Stimulated activated naive CD8-positive, alpha-beta T cell treated with anti-CD3 and anti-CD28 coated beads, Interleukin-15, amount 100 ng/mL, for 72 hours (primary cell): Measurements from ENCODE around the gene CBX6.
"Not testable (repeated sequence)": the region's sequence is repeated elsewhere in the genome, so short reads cannot be mapped to it uniquely, and the experiment has no call there.

Experiments used
- ATAC-seq: fragments of 150-1000 bp; cut with Tn5 transposase; 2 replicates; pipeline ENCODE4 v1.10.0; 2021; ENCODE audit warnings: mild to moderate bottlenecking, moderate library complexity
- DNase-seq, 2 donors: peaks; one replicate each; pipeline ENCODE4 v3.0.0; 2021 to 2022
- H3K27ac Mint-ChIP-seq, 2 donors: one replicate each; pipeline ENCODE4 v1.8.0; 2022; ENCODE audit warnings: mild to moderate bottlenecking in 2 of 2, mixed read lengths in 2 of 2, moderate library complexity in 2 of 2
- H3K27me3 Mint-ChIP-seq: one replicate; pipeline ENCODE4 v1.8.0; 2022; ENCODE audit warnings: mixed read lengths
- H3K4me1 Mint-ChIP-seq: one replicate; pipeline ENCODE4 v1.8.0; 2022; ENCODE audit warnings: mild to moderate bottlenecking, mixed read lengths
- H3K4me3 Mint-ChIP-seq, 2 donors: one replicate each; pipeline ENCODE4 v1.8.0; 2022; ENCODE audit warnings: mild to moderate bottlenecking in 2 of 2, mixed read lengths in 2 of 2, moderate library complexity in 1 of 2
- H3K9me3 Mint-ChIP-seq, 2 donors: one replicate each; pipeline ENCODE4 v1.8.0; 2022; ENCODE audit warnings: mixed read lengths in 2 of 2

CBX6 gene

DNA sequence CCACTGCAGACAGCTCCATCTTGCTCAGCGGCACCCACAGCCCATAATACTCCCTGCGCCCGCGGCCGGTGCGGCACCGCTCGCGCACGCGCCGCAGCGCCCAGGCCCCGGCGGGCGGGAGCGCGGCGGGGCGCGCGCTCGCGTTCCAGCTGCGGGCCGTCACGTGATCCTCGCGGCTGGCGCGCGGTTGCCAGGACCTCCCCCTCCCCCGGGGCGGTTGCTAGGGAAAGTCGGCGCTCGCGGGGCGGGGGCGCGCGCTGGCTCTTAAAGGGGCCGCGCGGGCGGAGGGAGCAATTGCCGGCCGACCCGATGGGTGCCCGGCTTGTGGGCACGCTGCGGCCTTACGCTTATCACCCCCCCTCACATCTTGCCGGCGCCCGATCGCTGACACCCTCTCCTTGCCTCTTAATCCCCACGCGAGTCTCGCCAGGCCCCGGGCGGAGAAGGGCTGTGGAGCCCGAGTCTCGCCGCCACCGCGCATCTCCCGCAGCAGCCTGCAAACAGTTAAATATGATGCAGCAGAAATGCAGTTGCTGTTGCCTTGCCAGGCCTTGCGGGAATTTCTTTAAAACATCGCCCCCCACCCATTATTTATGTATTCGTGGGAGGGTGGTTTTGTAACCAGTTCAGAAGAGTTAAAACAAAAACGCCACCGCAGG is at the start of gene CBX6:
TSS of gene CBX6 (minus strand) at position 45 of the 659 bp plus-strand sequence. CDS start at position 19, 26 bp downstream.
- Mint-ChIP-seq H3K27me3 (no peaks in the 10 kb centered on the region), H3K4me3 (peak within 1 kb of the TSS; percentile 96 to 97), H3K9me3 (no peaks in the 10 kb centered on the region), H3K27ac (peak within 1 kb of the TSS; percentile 91 to 95), H3K4me1 (peaks cover 71% of the 10 kb centered on the region)
- DNase-seq (peak; percentile 95 to 96), ATAC-seq (peak; percentile 73)

DNA sequence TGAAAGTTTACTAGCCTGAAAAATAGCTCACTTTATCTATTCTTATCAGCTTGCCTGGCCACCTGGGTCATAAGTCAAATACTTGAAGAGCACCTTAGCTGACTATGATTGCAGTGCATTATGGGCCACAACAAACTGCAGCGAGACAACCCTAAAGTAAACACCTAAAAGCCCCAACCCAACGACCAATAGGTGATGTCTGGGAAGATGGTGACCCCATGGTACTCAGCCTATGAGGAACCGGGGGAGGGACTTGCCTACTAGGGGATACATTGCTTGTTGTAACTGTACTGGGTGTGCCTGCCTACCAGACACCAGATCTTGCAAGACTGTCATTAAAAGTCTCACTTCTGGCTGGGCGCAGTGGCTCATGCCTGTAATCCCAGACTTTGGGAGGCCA is 49.8 kb upstream of the CBX6 start:
- DNase-seq: no peak
- Mint-ChIP-seq H3K4me3 (no peak overlapping the region), H3K27me3 (peaks cover 57% of the 10 kb centered on the region), H3K4me1 (no peaks in the 10 kb centered on the region), H3K9me3 (no peaks in the 10 kb centered on the region), H3K27ac (no peak overlapping the region)
- ATAC-seq: no peak

GRCh38 chr22:38921120-38921519 is 49.1 kb upstream of the CBX6 start:
- ATAC-seq (no peak), DNase-seq (no peak)
- peaks cover 56% of the 10 kb centered on the region for H3K27me3 Mint-ChIP-seq
- H3K4me3 Mint-ChIP-seq: no peak overlapping the region
- no peaks in the 10 kb centered on the region for H3K9me3 Mint-ChIP-seq
- H3K27ac Mint-ChIP-seq: no peak overlapping the region
- H3K4me1 Mint-ChIP-seq: no peaks in the 10 kb centered on the region

DNA sequence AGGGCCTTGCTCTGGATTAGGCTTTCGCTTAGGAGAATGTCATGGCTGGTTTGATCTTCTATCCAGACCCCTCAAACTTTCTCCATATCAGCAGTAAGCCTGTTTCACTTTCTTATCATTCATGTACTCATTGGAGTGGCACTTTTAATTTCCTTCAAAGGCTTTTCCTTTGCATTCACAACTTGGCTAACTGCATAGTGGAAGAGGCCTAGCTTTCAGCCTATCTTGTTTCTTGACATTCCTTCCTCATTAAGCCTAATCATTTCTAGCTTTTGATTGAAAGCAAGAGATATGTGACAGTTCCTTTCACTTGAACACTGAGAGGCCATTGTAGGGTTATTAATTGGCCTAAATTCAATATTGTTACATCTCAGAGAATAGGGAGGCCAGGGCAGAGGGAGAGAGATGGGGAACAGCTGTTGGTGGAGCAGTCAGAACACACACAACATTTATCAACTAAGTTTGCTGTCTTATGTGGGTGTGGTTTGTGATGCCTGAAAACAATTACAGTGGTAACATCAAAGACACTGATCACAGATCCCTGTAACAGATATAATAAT is 47.7 kb upstream of the CBX6 start:
- H3K27ac Mint-ChIP-seq: no peak overlapping the region
- no peak for ATAC-seq
- H3K27me3 Mint-ChIP-seq: peaks cover 42% of the 10 kb centered on the region
- no peak for DNase-seq
- no peaks in the 10 kb centered on the region for H3K4me1 Mint-ChIP-seq
- no peak overlapping the region for H3K4me3 Mint-ChIP-seq
- no peaks in the 10 kb centered on the region for H3K9me3 Mint-ChIP-seq

DNA sequence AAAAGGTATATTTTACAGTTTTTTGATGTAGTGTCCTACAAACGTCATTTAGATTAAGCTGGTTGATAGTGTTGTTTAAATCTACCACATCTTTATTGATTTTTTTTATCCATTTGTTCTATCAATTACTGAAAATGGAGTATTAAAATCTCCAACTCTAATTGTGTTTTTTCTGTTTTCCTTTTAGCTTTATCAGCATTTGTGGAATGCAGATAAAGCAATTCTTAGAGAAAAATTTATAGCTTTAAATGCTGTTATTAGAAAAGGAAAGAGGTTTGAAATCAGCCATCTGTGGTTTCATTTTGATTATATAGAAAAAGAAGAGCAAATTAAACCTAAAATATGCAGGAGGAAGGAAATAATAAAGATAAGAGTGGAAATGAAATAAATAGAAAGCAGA is 39.4 kb upstream of the CBX6 start:
- Mint-ChIP-seq H3K4me3 (no peak overlapping the region), H3K27ac (no peak overlapping the region), H3K9me3 (no peaks in the 10 kb centered on the region), H3K27me3 (peaks cover 49% of the 10 kb centered on the region), H3K4me1 (no peaks in the 10 kb centered on the region)
- ATAC-seq: no peak
- no peak for DNase-seq

DNA sequence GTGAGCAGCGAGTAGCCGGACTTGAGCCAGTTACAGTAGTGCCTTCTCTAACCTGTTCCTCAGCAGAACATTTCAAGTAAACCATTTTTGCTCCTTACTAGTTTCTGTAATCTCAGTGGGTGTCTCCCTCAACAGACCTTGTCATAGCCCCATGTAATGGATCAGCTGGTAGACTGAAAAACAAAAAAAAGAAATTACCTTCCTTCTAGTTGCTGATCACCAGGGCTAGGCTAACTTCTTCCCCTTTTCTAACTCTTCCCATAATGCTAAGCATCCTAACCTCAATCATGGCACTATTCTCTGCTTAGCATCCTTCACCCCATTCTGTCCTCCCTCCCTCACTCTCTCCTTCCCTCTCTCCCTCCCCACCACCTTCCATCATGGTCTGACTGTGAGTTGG is 35.8 kb upstream of the CBX6 start:
- H3K4me3 Mint-ChIP-seq: no peak overlapping the region
- DNase-seq (no peak), ATAC-seq (no peak)
- H3K4me1 Mint-ChIP-seq: no peaks in the 10 kb centered on the region
- peaks cover 7 to 11% of the 10 kb centered on the region in 2 donors for H3K9me3 Mint-ChIP-seq
- H3K27me3 Mint-ChIP-seq: peaks cover 47% of the 10 kb centered on the region
- H3K27ac Mint-ChIP-seq: no peak overlapping the region

DNA sequence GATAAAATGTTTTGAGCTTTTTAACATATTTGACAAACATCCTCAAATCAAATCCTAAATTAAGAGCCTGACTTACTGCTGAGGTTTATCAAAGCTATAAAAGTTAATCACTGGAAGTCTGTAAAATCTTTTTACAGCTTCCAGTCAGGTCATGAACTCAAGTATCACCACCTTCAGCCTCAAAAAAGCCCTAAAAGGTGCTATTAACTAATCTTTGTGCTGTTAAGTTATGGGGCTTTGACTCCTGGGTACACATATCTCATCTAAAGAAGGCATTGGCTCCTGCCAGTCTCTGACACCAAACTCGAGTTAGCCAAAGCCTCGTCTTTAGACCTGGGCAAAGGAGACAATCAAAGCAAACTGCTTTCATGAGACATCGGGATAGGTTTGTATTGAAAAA is 34.0 kb upstream of the CBX6 start:
- no peak overlapping the region for H3K4me3 Mint-ChIP-seq
- ATAC-seq: no peak
- H3K9me3 Mint-ChIP-seq: peaks cover 7 to 11% of the 10 kb centered on the region in 2 donors
- no peak for DNase-seq
- H3K4me1 Mint-ChIP-seq: peaks cover 4% of the 10 kb centered on the region
- peaks cover 50% of the 10 kb centered on the region for H3K27me3 Mint-ChIP-seq
- no peak overlapping the region for H3K27ac Mint-ChIP-seq

DNA sequence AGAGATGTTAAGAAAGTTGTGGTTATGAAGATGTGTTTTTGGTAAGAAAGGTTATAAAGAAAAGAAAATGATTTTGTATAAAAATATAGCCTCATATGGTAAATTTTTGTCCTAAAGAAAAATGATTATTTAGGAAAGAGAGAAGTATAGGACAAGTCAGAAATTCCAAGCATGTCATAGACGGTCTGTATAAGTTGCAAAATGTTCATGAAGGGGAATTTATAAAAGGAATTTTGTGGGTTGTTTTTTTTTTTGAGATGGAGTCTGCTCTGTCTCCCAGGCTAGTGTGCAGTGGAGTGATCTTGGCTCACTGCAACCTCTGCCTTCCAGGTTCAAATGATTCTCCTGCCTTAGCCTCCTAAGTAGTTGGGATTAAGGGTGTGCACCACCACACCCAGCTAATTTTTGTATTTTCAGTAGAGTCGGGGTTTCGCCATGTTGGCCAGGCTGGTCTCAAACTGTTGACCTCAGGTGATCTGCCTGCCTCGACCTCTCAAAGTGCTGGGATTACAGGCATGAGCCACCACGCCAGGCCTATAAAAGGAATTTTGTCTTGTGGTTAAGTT is 32.1 kb upstream of the CBX6 start:
- Mint-ChIP-seq H3K4me1 (peaks cover 10% of the 10 kb centered on the region), H3K9me3 (peaks cover 7 to 11% of the 10 kb centered on the region in 2 donors), H3K27me3 (peaks cover 38% of the 10 kb centered on the region)
- H3K4me3 Mint-ChIP-seq, DNase-seq, ATAC-seq, H3K27ac Mint-ChIP-seq: not testable (repeated sequence)

- peaks cover 7 to 11% of the 10 kb centered on the region in 2 donors for H3K9me3 Mint-ChIP-seq
- ATAC-seq (no peak), DNase-seq (no peak)
- H3K4me1 Mint-ChIP-seq: peaks cover 10% of the 10 kb centered on the region
- no peak overlapping the region for H3K27ac Mint-ChIP-seq
- H3K27me3 Mint-ChIP-seq: peaks cover 16% of the 10 kb centered on the region
- H3K4me3 Mint-ChIP-seq: no peak overlapping the region
These were observed 29.2 kb upstream of the CBX6 start for GRCh38 chr22:38901111-38901641.

DNA sequence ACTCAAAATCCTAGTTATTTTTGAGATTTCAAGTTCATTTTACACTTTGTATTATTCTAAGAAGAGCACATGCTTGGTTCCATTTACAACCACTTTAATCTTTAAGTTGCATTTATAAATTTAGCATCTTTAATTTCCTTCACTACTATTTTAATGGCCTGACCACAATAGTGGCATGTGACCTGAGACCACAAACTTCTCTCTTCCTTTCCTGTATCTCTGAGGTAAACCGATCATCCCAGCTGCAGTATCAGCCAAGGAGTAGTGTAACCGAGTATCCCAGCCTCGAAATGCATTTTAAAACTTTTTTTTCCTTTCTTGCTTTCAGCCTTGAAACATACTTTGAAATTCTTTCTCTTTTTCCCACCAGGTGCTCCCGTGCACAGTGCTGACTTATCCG is 28.7 kb upstream of the CBX6 start:
- Mint-ChIP-seq H3K9me3 (peaks cover 7 to 11% of the 10 kb centered on the region in 2 donors), H3K27me3 (peaks cover 18% of the 10 kb centered on the region), H3K4me1 (peaks cover 10% of the 10 kb centered on the region), H3K4me3 (no peak overlapping the region), H3K27ac (no peak overlapping the region)
- ATAC-seq: no peak
- DNase-seq: no peak

GRCh38 chr22:38891256-38891655 is 19.2 kb upstream of the CBX6 start:
- DNase-seq: no peak
- Mint-ChIP-seq H3K27me3 (peaks cover 40% of the 10 kb centered on the region), H3K27ac (no peak overlapping the region), H3K4me1 (no peaks in the 10 kb centered on the region), H3K4me3 (no peak overlapping the region), H3K9me3 (no peaks in the 10 kb centered on the region)
- no peak for ATAC-seq

DNA sequence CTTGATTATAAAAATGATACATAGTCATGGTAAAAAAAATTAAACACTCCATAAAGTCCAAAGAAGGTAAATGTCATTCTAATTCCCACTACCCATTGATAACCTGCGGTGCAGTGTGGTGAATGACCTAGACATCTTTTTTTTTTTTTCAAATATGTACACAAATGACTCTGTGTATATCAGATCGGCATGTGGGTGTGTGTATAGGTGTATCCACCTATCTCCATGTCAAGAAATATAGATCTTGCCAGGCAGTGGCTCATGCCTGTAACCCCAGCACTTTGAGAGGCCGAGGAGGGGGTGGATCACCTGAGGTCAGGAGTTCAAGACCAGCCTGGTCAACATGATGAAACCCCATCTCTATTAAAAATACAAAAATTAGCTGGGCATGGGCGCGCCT is 18.4 kb upstream of the CBX6 start:
- no peaks in the 10 kb centered on the region for H3K9me3 Mint-ChIP-seq
- DNase-seq: no peak
- no peak overlapping the region for H3K4me3 Mint-ChIP-seq
- H3K4me1 Mint-ChIP-seq: no peaks in the 10 kb centered on the region
- no peak for ATAC-seq
- H3K27ac Mint-ChIP-seq: no peak overlapping the region
- peaks cover 35% of the 10 kb centered on the region for H3K27me3 Mint-ChIP-seq

DNA sequence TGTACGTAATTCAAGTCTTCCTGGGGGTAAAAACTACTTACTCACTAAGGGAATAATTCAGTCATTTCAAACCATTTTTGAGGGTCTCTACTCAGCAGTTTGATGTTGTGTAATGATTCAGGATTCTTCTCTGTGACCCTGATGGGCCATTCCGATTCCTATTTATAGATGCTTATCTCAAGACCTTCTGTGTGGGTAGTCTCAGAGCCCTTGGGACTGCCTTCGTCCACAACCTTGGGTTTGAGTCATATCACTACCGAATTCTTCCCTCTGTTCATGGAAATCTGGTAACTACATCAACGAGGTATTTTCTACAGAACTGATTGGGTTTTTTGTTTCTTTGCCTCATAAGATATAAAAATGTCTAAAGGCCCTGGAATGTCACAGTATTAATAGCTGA is 14.3 kb upstream of the CBX6 start:
- H3K4me3 Mint-ChIP-seq: no peak overlapping the region
- no peaks in the 10 kb centered on the region for H3K9me3 Mint-ChIP-seq
- peaks cover 29% of the 10 kb centered on the region for H3K4me1 Mint-ChIP-seq
- no peak for ATAC-seq
- peaks cover 9% of the 10 kb centered on the region for H3K27me3 Mint-ChIP-seq
- no peak for DNase-seq
- no peak overlapping the region for H3K27ac Mint-ChIP-seq

GRCh38 chr22:38882972-38883622 is 11.1 kb upstream of the CBX6 start:
- Mint-ChIP-seq H3K4me3 (no peak overlapping the region), H3K27ac (peak overlapping the region; percentile 16 to 77)
- no peak for ATAC-seq

GRCh38 chr22:38881997-38882879 is 10.2 kb upstream of the CBX6 start:
- peaks cover 32% of the 10 kb centered on the region for H3K4me1 Mint-ChIP-seq
- no peaks in the 10 kb centered on the region for H3K9me3 Mint-ChIP-seq
- H3K4me3 Mint-ChIP-seq: no peak overlapping the region
- ATAC-seq (no peak), DNase-seq (no peak)
- H3K27me3 Mint-ChIP-seq: peaks cover 22% of the 10 kb centered on the region
- H3K27ac Mint-ChIP-seq: peak overlapping the region; percentile 16 to 77

More at GRCh38 chr22:38882972-38883622, 11.1 kb upstream of the CBX6 start:
- Mint-ChIP-seq H3K9me3 (no peaks in the 10 kb centered on the region), H3K27me3 (peaks cover 20% of the 10 kb centered on the region), H3K4me1 (peaks cover 32% of the 10 kb centered on the region)
- DNase-seq: no peak
